ENCODE measurements around the gene GALT. TPM values are rescaled to one million over a fixed set of nuclear protein-coding genes. Genes with fewer than 3 reads are reported as not detected.

Gene GALT
- total and polyA plus RNA-seq, 2 donors (not counting 1 experiment from before 2014, with no cell fraction given), result 111 to 167 TPM

- no peaks in the 10 kb centered on the region for H4K20me1 ChIP-seq (ENCODE audit: control insufficient read depth, insufficient read depth, low read length, poor library complexity, severe bottlenecking)
- no peaks in the 10 kb centered on the region for H3K9me3 ChIP-seq (ENCODE audit: control extremely low read depth in 1 of 3, control insufficient read depth in 2 of 3, insufficient read depth in 1 of 3, low read length in 2 of 3)
- no peak overlapping the region for H2AFZ ChIP-seq (ENCODE audit: insufficient read depth, low read depth, low read length, poor library complexity, severe bottlenecking)
- no peak overlapping the region for H3K4me3 ChIP-seq (ENCODE audit: control extremely low read depth in 1 of 5, extremely low read depth in 1 of 5, insufficient read depth in 1 of 5, low read depth in 2 of 5, low read length in 4 of 5)
- no peak for DNase-seq
- Mint-ChIP-seq H3K4me1 (no peaks in the 10 kb centered on the region), H3K9me3 (ENCODE audit: insufficient read depth) (no peaks in the 10 kb centered on the region), H3K4me3 (no peak overlapping the region), H3K27ac (no peak overlapping the region), H3K27me3 (peaks cover 23% of the 10 kb centered on the region)
- CTCF ChIA-PET, result interaction anchor here (0.7 to 5.5 kb wide), 5 partner anchors 10 to 198 kb away, joined by 3 to 75 read pairs (median 3); partner anchors contain the start of genes GALT, RPP25L and SIGMAR1
- no peak for TF ChIP-seq EZH2 (IDR thresholded peaks at IDR 0.05; ENCODE audit: borderline replicate concordance, insufficient read depth, low read depth, low read length, poor library complexity, severe bottlenecking)
- TF ChIP-seq CTCF (IDR thresholded peaks at IDR 0.05), result no peak
- no peak overlapping the region for H3K9ac ChIP-seq (ENCODE audit: low read length)
- no peaks in the 10 kb centered on the region for H3K4me1 ChIP-seq (ENCODE audit: control insufficient read depth in 2 of 2, insufficient read depth in 2 of 2, low read length in 2 of 2)
- H3K36me3 ChIP-seq (replicated peaks in 1 of 2; ENCODE audit: control extremely low read depth in 1 of 2, control insufficient read depth in 1 of 2, extremely low read depth in 1 of 2, insufficient read depth in 2 of 2, low read length in 1 of 2), result no peaks in the 10 kb centered on the region
- H3K27me3 ChIP-seq (replicated peaks in 1 of 4; ENCODE audit: control extremely low read depth in 1 of 4, control insufficient read depth in 3 of 4, insufficient read depth in 4 of 4, low read length in 3 of 4), result peaks cover 0 to 11% (median under 1%) of the 10 kb centered on the region in 4 experiments
- WGBS (ENCODE audit: insufficient coverage), result 89% methylated on average over 3 of the region's 6 CpGs
- POLR2A ChIA-PET, result no interaction called here
- no peaks in the 10 kb centered on the region for H3K79me2 ChIP-seq (ENCODE audit: control insufficient read depth, insufficient read depth, low read length)
- ATAC-seq (ENCODE audit: low read depth), result no peak
- intact Hi-C loops (cut with micrococcal nuclease), result no loop called here
- no peak overlapping the region for H3K27ac ChIP-seq (ENCODE audit: low read length in 2 of 2)
- H3K4me2 ChIP-seq (replicated peaks; ENCODE audit: low read depth, low read length, poor library complexity, severe bottlenecking), result no peak overlapping the region
Observed at GRCh38 chr9:34601937-34602573, 44.4 kb upstream of the GALT start.

GRCh38 chr9:34603610-34604231 is 42.8 kb upstream of the GALT start:
- Mint-ChIP-seq H3K9me3 (ENCODE audit: insufficient read depth) (no peaks in the 10 kb centered on the region), H3K27me3 (peaks cover 13% of the 10 kb centered on the region), H3K27ac (no peak overlapping the region), H3K4me1 (no peaks in the 10 kb centered on the region), H3K4me3 (no peak overlapping the region)
- H3K79me2 ChIP-seq (ENCODE audit: control insufficient read depth, insufficient read depth, low read length), result no peaks in the 10 kb centered on the region
- H3K4me3 ChIP-seq (ENCODE audit: control extremely low read depth in 1 of 5, extremely low read depth in 1 of 5, insufficient read depth in 1 of 5, low read depth in 2 of 5, low read length in 4 of 5), result no peak overlapping the region
- no peak overlapping the region for H3K9ac ChIP-seq (ENCODE audit: low read length)
- TF ChIP-seq EZH2 (IDR thresholded peaks at IDR 0.05; ENCODE audit: borderline replicate concordance, insufficient read depth, low read depth, low read length, poor library complexity, severe bottlenecking) (no peak), CTCF (IDR thresholded peaks at IDR 0.05) (peak; percentile 91)
- peaks cover 0 to 10% (median 0%) of the 10 kb centered on the region in 4 experiments for H3K27me3 ChIP-seq (replicated peaks in 1 of 4; ENCODE audit: control extremely low read depth in 1 of 4, control insufficient read depth in 3 of 4, insufficient read depth in 4 of 4, low read length in 3 of 4)
- no peak overlapping the region for H3K27ac ChIP-seq (ENCODE audit: low read length in 2 of 2)
- intact Hi-C loops (cut with micrococcal nuclease), result no loop called here
- H3K4me2 ChIP-seq (replicated peaks; ENCODE audit: low read depth, low read length, poor library complexity, severe bottlenecking), result no peak overlapping the region
- POLR2A ChIA-PET, result no interaction called here
- DNase-seq, result peak; percentile 82
- CTCF ChIA-PET, result interaction anchor here (0.5 to 5.5 kb wide), 29 partner anchors 8 to 419 kb away, joined by 3 to 75 read pairs (median 4); partner anchors contain the start of genes DCTN3, GALT, MYORG and RPP25L
- no peak overlapping the region for H2AFZ ChIP-seq (ENCODE audit: insufficient read depth, low read depth, low read length, poor library complexity, severe bottlenecking)
- H3K36me3 ChIP-seq (replicated peaks in 1 of 2; ENCODE audit: control extremely low read depth in 1 of 2, control insufficient read depth in 1 of 2, extremely low read depth in 1 of 2, insufficient read depth in 2 of 2, low read length in 1 of 2), result no peaks in the 10 kb centered on the region
- peak; percentile 94 for ATAC-seq (ENCODE audit: low read depth)
- H3K4me1 ChIP-seq (ENCODE audit: control insufficient read depth in 2 of 2, insufficient read depth in 2 of 2, low read length in 2 of 2), result no peaks in the 10 kb centered on the region
- H3K9me3 ChIP-seq (ENCODE audit: control extremely low read depth in 1 of 3, control insufficient read depth in 2 of 3, insufficient read depth in 1 of 3, low read length in 2 of 3), result no peaks in the 10 kb centered on the region
- no peaks in the 10 kb centered on the region for H4K20me1 ChIP-seq (ENCODE audit: control insufficient read depth, insufficient read depth, low read length, poor library complexity, severe bottlenecking)
- 59% methylated on average over 3 of the region's 4 CpGs for WGBS (ENCODE audit: insufficient coverage)
